ENCODE measurements around the gene PCYT2.

GRCh38 chr17:81902653-81903414 is 8.4 kb downstream of the PCYT2 start:
- no peak for TF ChIP-seq TCF7L2 (IDR thresholded peaks at IDR 0.05; ENCODE audit: borderline replicate concordance, extremely low read depth, insufficient read depth, insufficient read length)
- no peak for TF ChIP-seq CEBPB (IDR thresholded peaks at IDR 0.05; ENCODE audit: low read depth)
- no peak for TF ChIP-seq SRF (IDR thresholded peaks at IDR 0.05; ENCODE audit: low read depth)
- TF ChIP-seq, protein P1, sequence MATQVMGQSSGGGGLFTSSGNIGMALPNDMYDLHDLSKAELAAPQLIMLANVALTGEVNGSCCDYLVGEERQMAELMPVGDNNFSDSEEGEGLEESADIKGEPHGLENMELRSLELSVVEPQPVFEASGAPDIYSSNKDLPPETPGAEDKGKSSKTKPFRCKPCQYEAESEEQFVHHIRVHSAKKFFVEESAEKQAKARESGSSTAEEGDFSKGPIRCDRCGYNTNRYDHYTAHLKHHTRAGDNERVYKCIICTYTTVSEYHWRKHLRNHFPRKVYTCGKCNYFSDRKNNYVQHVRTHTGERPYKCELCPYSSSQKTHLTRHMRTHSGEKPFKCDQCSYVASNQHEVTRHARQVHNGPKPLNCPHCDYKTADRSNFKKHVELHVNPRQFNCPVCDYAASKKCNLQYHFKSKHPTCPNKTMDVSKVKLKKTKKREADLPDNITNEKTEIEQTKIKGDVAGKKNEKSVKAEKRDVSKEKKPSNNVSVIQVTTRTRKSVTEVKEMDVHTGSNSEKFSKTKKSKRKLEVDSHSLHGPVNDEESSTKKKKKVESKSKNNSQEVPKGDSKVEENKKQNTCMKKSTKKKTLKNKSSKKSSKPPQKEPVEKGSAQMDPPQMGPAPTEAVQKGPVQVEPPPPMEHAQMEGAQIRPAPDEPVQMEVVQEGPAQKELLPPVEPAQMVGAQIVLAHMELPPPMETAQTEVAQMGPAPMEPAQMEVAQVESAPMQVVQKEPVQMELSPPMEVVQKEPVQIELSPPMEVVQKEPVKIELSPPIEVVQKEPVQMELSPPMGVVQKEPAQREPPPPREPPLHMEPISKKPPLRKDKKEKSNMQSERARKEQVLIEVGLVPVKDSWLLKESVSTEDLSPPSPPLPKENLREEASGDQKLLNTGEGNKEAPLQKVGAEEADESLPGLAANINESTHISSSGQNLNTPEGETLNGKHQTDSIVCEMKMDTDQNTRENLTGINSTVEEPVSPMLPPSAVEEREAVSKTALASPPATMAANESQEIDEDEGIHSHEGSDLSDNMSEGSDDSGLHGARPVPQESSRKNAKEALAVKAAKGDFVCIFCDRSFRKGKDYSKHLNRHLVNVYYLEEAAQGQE (IDR thresholded peaks at IDR 0.05; ENCODE audit: low read depth), result no peak
- TF ChIP-seq CTCF (IDR thresholded peaks at IDR 0.05 in 2 of 3, conservative IDR thresholded peaks at IDR 0.05 in 1 of 3; ENCODE audit: borderline replicate concordance in 1 of 3, insufficient read depth in 1 of 3, low read depth in 2 of 3, low read length in 2 of 3), result no peak
- no peak for TF ChIP-seq EZH2phosphoT487 (IDR thresholded peaks at IDR 0.05; ENCODE audit: borderline replicate concordance)
- no peak for TF ChIP-seq RAD21 (IDR thresholded peaks at IDR 0.05; ENCODE audit: low read depth)
- no peak for TF ChIP-seq POLR2AphosphoS5 (IDR thresholded peaks at IDR 0.05; ENCODE audit: low read depth, low read length)
- no peak for TF ChIP-seq POLR2A (IDR thresholded peaks at IDR 0.05; ENCODE audit: borderline replicate concordance, extremely low read depth, insufficient read depth, insufficient read length)
- TF ChIP-seq ELF1 (IDR thresholded peaks at IDR 0.05; ENCODE audit: borderline replicate concordance, low read depth), result no peak
- TF ChIP-seq EZH2 (IDR thresholded peaks at IDR 0.05), result no peak
- no peak for TF ChIP-seq SIN3A (IDR thresholded peaks at IDR 0.05; ENCODE audit: low read depth)
